HT-29 (cell line): ENCODE results near the gene MYH16. TPM values are rescaled to one million over a fixed set of nuclear protein-coding genes. Genes with fewer than 3 reads are reported as not detected.
"Not testable (repeated sequence)": the region's sequence is repeated elsewhere in the genome, so short reads cannot be mapped to it uniquely, and the experiment has no call there.

Experiments
- DNase-seq: peaks from one replicate; pipeline ENCODE4 v3.0.0-alpha.2; 2015; ENCODE audit warnings: low spot score
- total RNA-seq: library from RNA; depleted of rRNA; stranded (reverse); fragments of >200 nt; shearing (Covaris generic); gene quantifications from 2 replicates; pipeline ENCODE4 v1.2.3, GENCODE V29; 2014

Gene MYH16
- total RNA-seq, 1 experiment from 2014 or later, result not detected

GRCh38 chr7:99305473-99306260 lies 33.0 kb downstream of the MYH16 start:
- DNase-seq, result no peak

- DNase-seq, result no peak
Measured at GRCh38 chr7:99308461-99309074, 35.9 kb downstream of the MYH16 start.

GRCh38 chr7:99309111-99309510 lies 36.5 kb downstream of the MYH16 start:
- DNase-seq, result no peak

GRCh38 chr7:99310004-99310403 lies 37.4 kb downstream of the MYH16 start:
- DNase-seq, result no peak

GRCh38 chr7:99311702-99312101 lies 39.1 kb downstream of the MYH16 start:
- no peak for DNase-seq

GRCh38 chr7:99312316-99313203 lies 39.9 kb downstream of the MYH16 start:
- DNase-seq, result peak; percentile 88

- no peak for DNase-seq
Measured at GRCh38 chr7:99313204-99313573, 40.5 kb downstream of the MYH16 start.

- peak; percentile 26 for DNase-seq
Measured at GRCh38 chr7:99314504-99314903, 41.9 kb downstream of the MYH16 start.

- no peak for DNase-seq
Measured at GRCh38 chr7:99320371-99320770, 47.7 kb downstream of the MYH16 start.

- not testable (repeated sequence) for DNase-seq
Measured at GRCh38 chr7:99322659-99323058, 50.0 kb downstream of the MYH16 start.

GRCh38 chr7:99324559-99324958 lies 51.9 kb downstream of the MYH16 start:
- DNase-seq, result no peak

- no peak for DNase-seq
Measured at GRCh38 chr7:99325001-99325493, 52.4 kb downstream of the MYH16 start.

- DNase-seq, result peak; percentile 98
Measured at GRCh38 chr7:99325592-99326407, 53.2 kb downstream of the MYH16 start, which contains the start of gene ARPC1A. Gene ARPC1A (plus strand): TSS chr7:99325898. CDS start chr7:99333354, 7,456 bp downstream.

GRCh38 chr7:99326408-99326782 lies 53.8 kb downstream of the MYH16 start:
- peak; percentile 26 for DNase-seq

- peak; percentile 84 for DNase-seq
Measured at GRCh38 chr7:99330314-99330961, 57.8 kb downstream of the MYH16 start.

GRCh38 chr7:99331002-99331401 lies 58.4 kb downstream of the MYH16 start:
- peak; percentile 21 for DNase-seq

GRCh38 chr7:99339595-99339994 lies 67.0 kb downstream of the MYH16 start:
- DNase-seq, result no peak

GRCh38 chr7:99340659-99341058 lies 68.0 kb downstream of the MYH16 start:
- DNase-seq, result no peak

GRCh38 chr7:99344061-99344647 lies 71.5 kb downstream of the MYH16 start:
- DNase-seq, result no peak

GRCh38 chr7:99350641-99351040 lies 78.0 kb downstream of the MYH16 start:
- not testable (repeated sequence) for DNase-seq
